ENCODE data around the gene RPL38.

Gene RPL38

DNA sequence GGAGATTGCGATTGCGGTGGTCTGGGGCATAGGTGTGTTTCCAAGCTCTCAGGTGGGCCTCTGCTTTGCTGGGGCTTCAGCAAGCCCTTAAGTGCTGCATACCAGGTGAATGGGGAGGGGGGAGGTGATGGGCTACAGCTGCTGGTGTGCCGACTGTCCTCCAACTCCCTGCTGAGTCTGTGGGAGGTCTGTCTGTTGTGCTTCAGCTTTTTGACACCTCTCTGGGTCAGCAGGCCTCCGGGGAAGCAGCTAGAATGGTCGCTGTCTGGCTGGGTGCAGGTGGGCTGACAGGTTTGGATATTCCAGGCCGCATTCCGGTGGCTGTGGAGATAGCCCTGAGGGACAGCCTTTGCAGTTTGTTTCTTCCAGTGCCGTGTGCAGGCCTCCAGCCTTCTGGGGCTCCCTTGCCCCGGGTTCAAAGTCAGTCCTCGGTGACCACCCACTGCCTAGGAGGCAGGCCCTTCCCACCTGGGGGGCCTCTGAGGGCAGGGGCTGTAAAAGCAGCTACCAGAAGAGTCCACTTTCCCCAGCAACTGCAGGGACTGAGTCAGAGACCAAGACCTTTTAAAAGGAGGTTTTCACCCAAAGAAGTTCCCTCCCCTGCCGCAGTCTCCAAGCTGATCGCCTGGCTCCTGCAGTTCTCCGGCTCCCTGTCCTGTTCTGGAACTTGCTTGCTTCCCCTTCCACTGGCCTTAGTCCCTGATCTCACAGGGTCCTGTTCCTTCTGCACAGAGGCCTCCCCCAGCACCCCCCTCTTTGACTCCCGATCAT is 7.8 kb downstream of the RPL38 start:
- no peak for DNase-seq

DNA sequence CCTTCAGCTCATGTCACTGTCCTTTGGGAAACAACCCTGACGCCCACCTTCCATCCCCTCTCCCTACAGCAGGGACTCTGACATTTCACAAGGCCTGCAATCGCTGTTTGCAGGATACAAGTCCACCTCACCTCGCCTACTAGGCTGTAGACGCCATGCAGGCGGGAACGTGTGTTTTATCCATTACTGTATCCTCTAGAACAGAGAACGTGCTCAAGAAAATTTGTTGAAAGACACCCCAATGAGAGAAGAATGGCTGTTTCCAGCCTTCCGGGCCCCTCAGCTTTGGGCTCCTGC is 8.4 kb downstream of the RPL38 start:
- no peak for DNase-seq

DNA sequence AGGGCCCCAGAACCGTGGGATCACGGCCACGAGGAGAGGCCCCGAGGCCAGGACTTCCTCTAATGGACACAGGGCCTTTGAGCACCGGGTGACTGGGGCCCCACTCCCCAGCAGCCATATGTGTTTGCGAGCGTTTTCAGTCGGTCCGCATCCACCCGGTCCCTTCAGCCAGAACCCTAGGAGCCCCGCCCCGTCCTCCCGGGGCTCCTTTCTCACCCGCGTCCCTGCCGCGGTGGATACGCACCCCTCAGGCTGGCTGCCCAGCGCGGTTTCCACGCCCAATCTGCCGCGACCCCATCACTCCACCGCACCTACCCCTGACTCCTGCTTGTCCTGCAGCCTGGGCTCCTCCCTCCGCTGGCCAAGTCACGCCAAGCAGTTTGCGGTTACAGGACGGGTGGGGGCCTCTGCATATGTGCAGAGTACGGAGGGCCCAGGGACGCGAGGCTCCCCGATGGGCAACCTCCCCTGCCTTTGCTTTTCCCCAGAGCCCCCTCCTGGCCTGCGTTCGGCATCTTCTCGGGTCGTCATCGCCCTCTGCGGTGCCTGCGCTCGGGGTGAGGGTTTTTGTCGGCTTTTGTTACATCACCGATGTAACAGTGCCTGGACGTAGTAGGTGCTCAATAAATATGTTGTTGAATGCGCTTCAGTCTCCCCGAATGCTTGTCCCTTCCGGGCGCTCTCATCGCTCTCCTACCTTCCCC is 8.9 kb downstream of the RPL38 start:
- no peak for DNase-seq

DNA sequence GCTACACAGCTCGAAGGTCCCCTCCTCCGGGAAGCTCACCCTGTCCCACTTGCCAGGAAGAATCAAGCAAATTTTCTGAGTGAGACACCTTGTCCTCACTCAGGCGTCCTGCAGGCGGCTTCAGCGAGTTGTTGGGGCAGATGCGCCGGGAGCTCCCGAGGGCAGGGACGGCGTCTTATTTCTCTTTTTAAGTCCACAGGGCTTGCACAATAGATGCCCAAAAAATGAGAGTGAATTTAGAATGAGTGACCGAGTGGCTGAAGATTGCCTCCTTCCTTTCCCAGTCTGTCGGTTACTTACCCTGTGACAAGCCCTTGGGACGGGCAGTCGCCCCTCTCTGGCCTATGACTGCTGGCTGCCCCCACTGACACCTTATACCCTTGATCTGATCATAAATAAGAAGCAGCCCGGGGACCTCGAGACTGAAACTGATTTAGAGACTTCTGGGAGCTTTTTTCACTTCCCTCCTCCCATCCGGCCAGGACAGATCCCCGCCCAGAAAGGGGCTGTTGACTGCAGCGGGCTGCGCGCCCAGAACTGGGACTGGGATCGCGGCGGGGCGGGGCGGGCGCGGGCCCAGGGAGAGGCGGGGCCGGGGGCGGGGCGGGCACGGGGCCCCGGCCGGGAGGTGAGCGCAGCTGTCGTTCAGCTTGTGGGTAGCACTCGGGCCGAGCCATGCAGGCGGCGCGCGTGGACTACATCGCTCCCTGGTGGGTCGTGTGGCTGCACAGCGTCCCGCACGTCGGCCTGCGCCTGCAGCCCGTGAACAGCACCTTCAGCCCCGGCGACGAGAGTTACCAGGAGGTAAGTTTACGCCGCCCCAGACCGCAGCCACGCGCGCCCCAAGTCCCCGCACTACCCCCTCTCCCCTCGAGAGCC is 9.7 kb downstream of the RPL38 start, which contains the start of gene TTYH2:
Gene TTYH2 (plus strand): TSS at position 659 of the 879 bp plus-strand sequence. CDS start 17 bp downstream, at position 676.
- peak; percentile 79 for DNase-seq

- DNase-seq, result no peak
Observed at GRCh38 chr17:74213861-74214391, 10.4 kb downstream of the RPL38 start.

- DNase-seq, result no peak
Observed at GRCh38 chr17:74214484-74215341, 11.2 kb downstream of the RPL38 start.

DNA sequence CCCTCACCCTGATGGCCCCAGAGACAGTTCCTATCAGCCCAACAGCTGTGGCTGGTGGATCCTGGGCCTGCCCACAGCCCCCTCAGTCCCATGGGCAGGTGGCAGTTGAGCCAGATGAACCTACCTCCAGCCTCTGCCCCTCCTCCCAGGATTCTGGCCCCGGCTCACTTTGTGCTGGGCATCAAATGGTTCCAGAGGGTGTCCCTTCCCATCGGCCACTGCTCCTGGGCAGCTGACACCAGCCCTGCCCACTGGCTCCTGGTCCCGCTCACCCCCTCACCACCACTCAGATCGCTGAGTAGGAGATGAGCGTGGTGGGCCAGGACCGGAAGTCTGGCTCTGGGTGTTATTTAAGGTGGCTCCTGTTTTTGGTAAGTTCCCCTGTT is 11.9 kb downstream of the RPL38 start:
- no peak for DNase-seq

DNA sequence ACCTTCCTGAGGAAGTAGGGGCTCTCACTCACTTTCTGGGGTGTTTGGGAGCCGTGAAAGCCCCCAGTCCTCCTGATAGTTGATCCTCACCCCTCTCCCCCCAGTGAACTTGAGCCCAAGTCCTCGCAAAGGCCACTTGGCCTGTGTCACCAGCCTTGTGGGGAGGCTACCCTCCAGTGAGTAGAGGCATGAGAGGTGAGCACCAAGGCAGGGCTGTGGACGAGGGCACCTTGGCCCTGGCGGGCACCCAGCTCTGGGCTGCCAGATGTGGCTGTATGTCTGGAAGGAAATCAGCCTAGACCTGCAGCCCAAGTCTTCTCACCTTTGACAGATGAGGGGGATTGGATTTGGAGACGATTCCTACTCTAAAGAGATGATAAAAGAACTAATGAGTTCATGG is 13.0 kb downstream of the RPL38 start:
- DNase-seq, result no peak

GRCh38 chr17:74217037-74217730 is 13.7 kb downstream of the RPL38 start:
- no peak for DNase-seq

DNA sequence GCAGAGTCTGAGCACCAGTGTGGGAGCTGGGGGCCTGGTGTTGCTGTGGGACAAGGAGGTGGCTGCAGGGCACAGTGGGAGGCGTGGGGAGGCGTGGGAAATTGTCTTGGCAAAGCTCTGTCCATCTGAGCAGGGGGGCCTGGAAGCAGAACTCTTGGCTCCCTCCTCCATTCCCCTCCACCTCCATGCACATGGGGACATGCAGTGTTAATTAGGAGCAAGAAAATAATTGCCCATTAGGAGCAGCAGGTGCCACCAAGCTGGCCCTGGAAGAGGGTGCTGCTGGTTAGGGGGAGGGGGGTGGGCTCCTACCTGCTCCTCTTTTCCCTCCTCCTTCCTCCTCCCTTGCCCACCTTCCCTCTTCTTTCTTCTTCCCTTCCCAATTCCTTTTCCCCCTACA is 14.4 kb downstream of the RPL38 start:
- no peak for DNase-seq

DNA sequence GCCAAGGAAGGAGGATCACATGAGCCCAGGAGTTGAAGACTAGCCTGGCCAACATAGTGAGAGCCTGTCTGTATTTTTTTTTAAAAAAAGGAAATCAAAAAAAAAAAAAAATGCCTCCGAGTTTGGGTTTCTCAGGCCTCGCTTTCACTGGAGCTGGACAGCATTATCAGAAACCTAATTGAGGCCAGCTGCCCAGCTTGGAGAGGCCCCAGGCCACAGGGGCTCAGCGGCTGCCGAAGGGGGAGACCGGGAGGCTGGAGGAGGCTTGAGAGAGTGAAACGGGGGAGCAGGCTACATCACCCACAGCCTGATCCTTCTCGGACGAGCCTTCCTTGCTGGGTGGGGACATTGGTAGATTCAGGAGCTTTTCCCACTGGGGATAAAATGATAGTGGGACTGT is 15.0 kb downstream of the RPL38 start:
- no peak for DNase-seq

GRCh38 chr17:74219576-74220133 is 16.2 kb downstream of the RPL38 start:
- DNase-seq, result no peak

- DNase-seq, result no peak
Observed at GRCh38 chr17:74220219-74220618, 16.7 kb downstream of the RPL38 start.

DNA sequence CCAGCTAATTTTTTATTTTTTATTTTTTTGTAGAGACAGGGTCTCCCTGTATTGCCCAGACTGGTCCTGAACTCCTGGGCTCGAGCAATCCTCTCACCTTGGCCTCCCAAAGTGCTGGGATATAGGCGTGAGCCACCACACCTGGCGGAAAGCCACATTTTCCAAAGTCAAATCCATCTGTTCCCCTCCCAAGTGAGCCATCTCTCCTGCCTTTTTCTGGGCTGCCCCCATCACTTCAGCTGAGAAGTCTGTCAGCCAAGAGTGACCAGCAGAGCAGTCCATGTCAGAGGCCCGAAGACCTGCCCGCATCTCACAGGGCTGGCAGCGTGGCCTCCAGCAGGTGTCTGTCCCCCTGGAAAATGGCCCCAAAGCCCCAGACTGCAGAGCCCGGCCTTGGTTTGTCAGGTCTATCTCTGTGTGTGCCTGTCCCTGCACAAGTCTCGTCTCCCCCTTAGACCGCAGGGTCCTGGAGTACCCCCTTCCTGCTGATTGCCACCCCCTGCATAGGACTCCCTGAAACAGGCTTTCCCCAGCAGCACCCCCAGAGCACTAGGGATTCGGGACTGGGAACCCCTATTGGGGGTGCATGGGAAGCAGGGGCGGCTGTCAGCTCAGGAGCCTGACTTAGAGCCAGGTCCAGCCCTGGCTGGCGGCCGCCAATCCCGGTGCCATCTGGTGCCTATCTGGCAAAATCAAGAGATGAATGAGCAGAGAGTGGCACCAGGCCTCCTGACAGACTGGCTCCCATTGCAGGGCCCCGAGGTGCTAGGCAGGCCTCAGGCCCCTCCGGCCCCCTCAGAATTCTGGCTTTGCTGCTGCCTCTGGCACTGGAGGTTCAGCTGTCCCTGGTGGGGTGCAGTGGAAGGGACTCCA is 17.7 kb downstream of the RPL38 start:
- no peak for DNase-seq

DNA sequence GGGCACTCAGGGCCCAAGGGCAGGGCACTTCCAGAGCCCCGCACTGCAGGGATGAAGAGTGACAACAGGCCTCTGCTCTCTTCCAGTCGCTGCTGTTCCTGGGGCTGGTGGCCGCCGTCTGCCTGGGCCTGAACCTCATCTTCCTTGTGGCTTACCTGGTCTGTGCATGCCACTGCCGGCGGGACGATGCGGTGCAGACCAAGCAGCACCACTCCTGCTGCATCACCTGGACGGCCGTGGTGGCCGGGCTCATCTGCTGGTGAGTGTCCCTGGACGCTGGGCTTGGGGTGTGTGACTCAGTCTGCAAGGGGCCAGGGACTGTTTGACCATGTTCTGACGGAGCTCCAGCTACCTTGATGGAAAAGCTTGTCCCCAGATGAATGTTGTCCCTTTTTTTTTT is 18.9 kb downstream of the RPL38 start:
- DNase-seq, result no peak

GRCh38 chr17:74223901-74224300 is 20.4 kb downstream of the RPL38 start:
- no peak for DNase-seq

DNA sequence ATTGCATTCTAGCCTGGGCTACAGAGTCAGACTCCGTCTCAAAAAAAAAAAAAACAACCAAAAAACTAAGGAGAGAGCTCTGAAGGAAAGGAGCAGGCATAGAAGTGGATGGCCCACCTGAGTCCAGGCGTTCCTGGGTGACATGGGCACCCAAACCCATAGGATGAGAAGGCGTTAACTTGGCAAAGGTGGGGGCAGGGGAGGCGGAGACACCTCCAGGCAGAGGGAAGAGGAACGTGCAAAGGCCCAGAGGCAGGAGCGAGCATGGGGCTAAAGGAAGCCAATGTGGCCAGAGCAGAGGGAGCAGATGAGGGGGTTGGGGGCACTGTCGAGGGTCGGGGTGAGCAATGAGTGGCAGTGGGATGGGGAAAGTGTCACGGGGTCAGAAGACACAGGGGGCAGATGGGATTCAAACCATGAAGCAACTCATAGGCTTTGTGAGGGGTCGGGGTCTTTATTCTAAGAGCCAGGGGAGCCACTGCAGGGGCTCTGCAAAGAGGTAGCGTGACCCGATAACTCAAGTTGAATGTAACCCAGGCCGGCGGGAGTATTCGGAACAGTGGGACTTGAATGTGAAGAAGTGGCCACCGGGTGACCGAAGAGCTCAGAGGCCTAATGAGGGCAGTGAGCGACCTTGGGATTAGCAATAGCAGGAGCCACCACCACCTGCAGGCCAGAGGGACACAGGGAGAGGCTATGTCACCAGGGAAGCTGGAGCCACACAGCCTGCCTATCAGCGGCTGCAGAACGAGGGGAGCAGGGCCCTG is 21.7 kb downstream of the RPL38 start:
- no peak for DNase-seq

GRCh38 chr17:74226252-74226651 is 22.8 kb downstream of the RPL38 start:
- DNase-seq, result no peak

DNA sequence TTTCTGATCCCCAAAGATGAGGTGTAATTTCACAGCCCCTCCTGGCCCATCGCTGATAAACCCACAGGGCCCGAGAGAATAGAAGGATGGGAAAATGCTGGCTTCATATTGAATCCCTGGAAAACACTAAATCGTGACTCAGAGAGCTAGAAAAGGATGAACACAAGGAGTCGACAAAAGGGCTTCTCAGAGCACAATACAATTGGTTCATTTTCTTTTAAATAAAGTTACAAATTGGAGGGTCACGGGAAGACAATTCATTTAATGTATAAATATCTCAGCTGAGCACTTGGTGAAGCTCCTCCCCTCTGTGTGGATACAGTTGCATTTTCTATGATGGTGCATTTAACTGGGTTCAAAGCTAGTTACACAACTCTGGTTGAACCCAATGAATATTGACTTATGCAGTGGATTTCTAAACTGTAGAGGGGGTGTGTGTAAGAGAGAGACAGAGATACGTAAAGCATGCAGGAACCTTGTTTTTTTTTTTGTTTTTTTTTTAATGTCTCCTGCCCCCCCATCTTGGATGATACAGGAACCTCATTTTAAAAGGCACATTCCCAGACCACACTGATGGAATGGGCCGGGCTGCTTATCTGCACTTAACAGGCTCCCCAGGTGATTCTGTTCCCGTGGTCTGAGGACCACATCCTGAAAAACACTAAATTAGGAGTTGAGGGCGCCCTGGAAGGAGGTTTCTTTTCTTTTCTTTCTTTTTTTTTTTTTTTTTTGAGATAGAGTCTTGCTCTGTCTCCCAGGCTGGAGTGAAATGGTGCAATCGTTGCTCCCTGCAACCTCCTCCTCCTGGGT is 24.0 kb downstream of the RPL38 start:
- DNase-seq, result no peak

All from CD4-positive, alpha-beta T cell treated with Interleukin-15 for 1 hour (primary cell).